H1 (cell line): ENCODE data around the gene EPHA4.

Experiments used
- CBX5 ChIP-seq: fragments of 300-800, 300-1000 bp; sonication (generic); IDR thresholded peaks from 2 replicates; pipeline ENCODE4 v1.7.1; 2016; ENCODE audit warnings: antibody characterized with exemption, low read length, low read depth
- CREB1 ChIP-seq: IDR thresholded peaks from 2 replicates; pipeline ENCODE4 v1.6.1; 2012; ENCODE audit warnings: inconsistent platforms
- CTCF ChIP-seq, 3 experiments: IDR thresholded peaks; 1 replicate in 2 of 3; 2 replicates in 1 of 3; pipeline versions ENCODE4 v1.5.1 to v1.6.1; 2011; ENCODE audit warnings: low read length in 3 of 3, mild to moderate bottlenecking in 3 of 3, inconsistent platforms in 2 of 3, low read depth in 1 of 3, moderate library complexity in 1 of 3; ENCODE audit not compliant: insufficient read depth in 1 of 3; ENCODE audit errors: control extremely low read depth in 1 of 3
- GABPA ChIP-seq: IDR thresholded peaks from 2 replicates; pipeline ENCODE4 v1.6.1; 2011; ENCODE audit warnings: mild to moderate bottlenecking, low read length, moderate library complexity, borderline replicate concordance; ENCODE audit not compliant: insufficient read depth
- MAFK ChIP-seq: IDR thresholded peaks from 2 replicates; pipeline ENCODE4 v1.6.1; 2012; ENCODE audit warnings: low read depth, mild to moderate bottlenecking, improper control_type of control experiment, low read length
- POLR2A ChIP-seq, 2 experiments: IDR thresholded peaks; 1 replicate in 1 of 2; 2 replicates in 1 of 2; pipeline ENCODE4 v1.6.1; 2011; ENCODE audit warnings: low read depth in 2 of 2, low read length in 2 of 2, mild to moderate bottlenecking in 2 of 2; ENCODE audit errors: control extremely low read depth in 1 of 2
- POLR2AphosphoS5 ChIP-seq: IDR thresholded peaks from 2 replicates; pipeline ENCODE4 v1.6.1; 2011; ENCODE audit warnings: low read depth, low read length
- RAD21 ChIP-seq, 2 experiments: IDR thresholded peaks in 1 of 2; conservative IDR thresholded peaks in 1 of 2; 2 replicates each; pipeline ENCODE4 v1.6.1; 2011; ENCODE audit warnings: low read depth in 2 of 2, low read length in 2 of 2, improper control_type of control experiment in 1 of 2, inconsistent platforms in 1 of 2, mild to moderate bottlenecking in 1 of 2, moderate library complexity in 1 of 2
- RNF2 ChIP-seq: fragments of 200-900, 300-1000 bp; sonication (generic); IDR thresholded peaks from 2 replicates; pipeline ENCODE4 v1.7.1; 2016; ENCODE audit warnings: borderline replicate concordance, low read depth, mild to moderate bottlenecking, antibody characterized with exemption, low read length; ENCODE audit not compliant: poor library complexity, severe bottlenecking; ENCODE audit errors: missing control alignments
- USF2 ChIP-seq: IDR thresholded peaks from 2 replicates; pipeline ENCODE4 v1.6.1; 2011; ENCODE audit warnings: low read length, improper control_type of control experiment

- no peak for TF ChIP-seq CTCF (IDR thresholded peaks at IDR 0.05; ENCODE audit: control extremely low read depth in 1 of 3, insufficient read depth in 1 of 3, low read depth in 1 of 3, low read length in 3 of 3)
- TF ChIP-seq CREB1 = no peak
- no peak for TF ChIP-seq RAD21 (IDR thresholded peaks at IDR 0.05 in 1 of 2, conservative IDR thresholded peaks at IDR 0.05 in 1 of 2; ENCODE audit: low read depth in 2 of 2, low read length in 2 of 2)
- TF ChIP-seq RNF2 = no peak
- no peak for TF ChIP-seq USF2
- no peak for TF ChIP-seq CBX5
- TF ChIP-seq POLR2A (IDR thresholded peaks at IDR 0.05; ENCODE audit: control extremely low read depth in 1 of 2, low read depth in 2 of 2, low read length in 2 of 2) = no peak
- TF ChIP-seq MAFK = no peak
- TF ChIP-seq GABPA = no peak
- no peak for TF ChIP-seq POLR2AphosphoS5
Observed at GRCh38 chr2:221402072-221402471, 170.0 kb downstream of the EPHA4 start.
